ENCODE results near the gene NCBP3.

DNA sequence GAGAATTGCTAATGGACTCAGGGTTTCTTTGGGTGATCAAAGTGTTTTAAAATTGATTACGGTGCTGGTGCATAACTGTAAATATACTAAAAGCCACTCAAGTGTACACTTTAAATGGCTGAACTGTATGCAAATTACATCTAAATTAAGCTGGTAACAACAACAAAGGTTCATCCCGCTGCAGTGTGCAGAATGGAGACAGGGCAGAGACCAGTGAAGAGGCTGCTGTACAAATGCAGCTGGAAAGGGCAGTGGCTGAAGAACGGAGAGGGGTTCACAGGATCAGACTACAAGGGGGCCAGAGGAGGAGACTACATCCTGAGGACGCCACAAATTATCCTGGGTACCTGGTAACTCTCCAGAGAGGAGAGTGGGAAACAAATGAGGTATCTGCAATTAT is 36.0 kb downstream of the NCBP3 start:
- TF ChIP-seq, protein P1, sequence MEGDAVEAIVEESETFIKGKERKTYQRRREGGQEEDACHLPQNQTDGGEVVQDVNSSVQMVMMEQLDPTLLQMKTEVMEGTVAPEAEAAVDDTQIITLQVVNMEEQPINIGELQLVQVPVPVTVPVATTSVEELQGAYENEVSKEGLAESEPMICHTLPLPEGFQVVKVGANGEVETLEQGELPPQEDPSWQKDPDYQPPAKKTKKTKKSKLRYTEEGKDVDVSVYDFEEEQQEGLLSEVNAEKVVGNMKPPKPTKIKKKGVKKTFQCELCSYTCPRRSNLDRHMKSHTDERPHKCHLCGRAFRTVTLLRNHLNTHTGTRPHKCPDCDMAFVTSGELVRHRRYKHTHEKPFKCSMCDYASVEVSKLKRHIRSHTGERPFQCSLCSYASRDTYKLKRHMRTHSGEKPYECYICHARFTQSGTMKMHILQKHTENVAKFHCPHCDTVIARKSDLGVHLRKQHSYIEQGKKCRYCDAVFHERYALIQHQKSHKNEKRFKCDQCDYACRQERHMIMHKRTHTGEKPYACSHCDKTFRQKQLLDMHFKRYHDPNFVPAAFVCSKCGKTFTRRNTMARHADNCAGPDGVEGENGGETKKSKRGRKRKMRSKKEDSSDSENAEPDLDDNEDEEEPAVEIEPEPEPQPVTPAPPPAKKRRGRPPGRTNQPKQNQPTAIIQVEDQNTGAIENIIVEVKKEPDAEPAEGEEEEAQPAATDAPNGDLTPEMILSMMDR (IDR thresholded peaks at IDR 0.05) = no peak
- TF ChIP-seq POLR2AphosphoS5 (IDR thresholded peaks at IDR 0.05) (no peak), POLR2A (IDR thresholded peaks at IDR 0.05) (no peak)
